WERI-Rb-1 (cell line): Measurements from ENCODE around the gene VGLL4.
A peak's percentile ranks its signal among the peaks of the same experiment; 100 is the strongest.

Experiments used
- DNase-seq: peaks from one replicate; pipeline ENCODE4 v3.0.0-alpha.2; 2020
- H3K27ac ChIP-seq: fragments of 250-450 bp; sonication (Bioruptor Pico); 2 replicates; pipeline ENCODE4 v1.5.1; 2020; ENCODE audit warnings: mild to moderate bottlenecking, moderate library complexity
- H3K27me3 ChIP-seq: fragments of 250-450 bp; sonication (Bioruptor Pico); 2 replicates; pipeline ENCODE4 v1.5.1; 2021; ENCODE audit warnings: mild to moderate bottlenecking, low read depth, moderate library complexity; ENCODE audit not compliant: insufficient read depth, severe bottlenecking
- H3K36me3 ChIP-seq: fragments of 250-450 bp; sonication (Bioruptor Pico); 2 replicates; pipeline ENCODE4 v1.5.1; 2020; ENCODE audit warnings: mild to moderate bottlenecking, moderate library complexity
- H3K4me3 ChIP-seq: 2 replicates; pipeline ENCODE4 v1.5.1; 2011; ENCODE audit warnings: low read depth, mild to moderate bottlenecking, control low read depth, low read length
- H3K9me3 ChIP-seq: fragments of 250-450 bp; sonication (Bioruptor Pico); 2 replicates; pipeline ENCODE4 v1.5.1; 2021; ENCODE audit warnings: mild to moderate bottlenecking, moderate library complexity; ENCODE audit not compliant: severe bottlenecking
- TF ChIP-seq, protein P1 (sequence below): IDR thresholded peaks from 2 replicates; pipeline ENCODE4 v1.5.1; 2011; ENCODE audit warnings: low read depth, mild to moderate bottlenecking, control low read depth, inconsistent platforms, low read length

VGLL4 gene

DNA sequence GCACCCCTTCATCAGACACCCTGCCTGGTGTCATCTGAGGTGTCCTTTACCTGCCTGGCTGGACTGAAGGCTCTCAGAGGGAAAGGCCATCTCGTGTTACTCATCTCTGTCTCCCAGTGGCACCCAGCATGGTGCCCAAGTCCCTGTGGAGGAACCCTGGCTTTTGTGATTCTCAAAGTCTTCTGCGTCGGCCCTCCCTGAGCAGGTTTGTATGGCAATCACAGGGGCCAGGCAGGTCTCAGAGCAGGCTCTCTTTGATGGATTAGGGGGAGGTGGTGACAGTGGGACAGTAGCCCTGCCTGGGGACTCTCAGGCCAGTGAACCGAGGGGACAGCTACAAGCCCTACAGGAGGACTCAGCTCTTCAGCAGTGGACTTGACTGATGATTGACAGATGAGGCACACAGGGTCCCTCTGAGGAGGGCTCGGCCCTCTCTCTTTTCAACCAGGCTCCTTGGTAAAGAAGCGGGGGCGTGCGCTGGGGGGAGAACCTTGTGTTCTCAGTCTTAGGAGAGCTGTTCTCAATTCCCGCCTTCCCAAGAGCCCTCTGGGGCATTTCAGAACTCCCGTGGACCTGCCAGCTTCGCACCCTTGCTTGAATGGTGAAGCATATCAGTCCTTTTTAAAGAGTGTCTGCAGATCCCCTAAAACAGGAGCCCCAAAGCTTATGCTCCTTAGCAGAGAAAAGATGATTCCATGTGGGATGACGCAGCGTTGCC is 108.3 kb downstream of the VGLL4 start:
- Histone ChIP-seq H3K27me3 (no peaks in the 10 kb centered on the region), H3K27ac (no peak overlapping the region), H3K9me3 (no peaks in the 10 kb centered on the region), H3K36me3 (no peaks in the 10 kb centered on the region), H3K4me3 (no peak overlapping the region)
- no peak for DNase-seq
- TF ChIP-seq, protein P1, sequence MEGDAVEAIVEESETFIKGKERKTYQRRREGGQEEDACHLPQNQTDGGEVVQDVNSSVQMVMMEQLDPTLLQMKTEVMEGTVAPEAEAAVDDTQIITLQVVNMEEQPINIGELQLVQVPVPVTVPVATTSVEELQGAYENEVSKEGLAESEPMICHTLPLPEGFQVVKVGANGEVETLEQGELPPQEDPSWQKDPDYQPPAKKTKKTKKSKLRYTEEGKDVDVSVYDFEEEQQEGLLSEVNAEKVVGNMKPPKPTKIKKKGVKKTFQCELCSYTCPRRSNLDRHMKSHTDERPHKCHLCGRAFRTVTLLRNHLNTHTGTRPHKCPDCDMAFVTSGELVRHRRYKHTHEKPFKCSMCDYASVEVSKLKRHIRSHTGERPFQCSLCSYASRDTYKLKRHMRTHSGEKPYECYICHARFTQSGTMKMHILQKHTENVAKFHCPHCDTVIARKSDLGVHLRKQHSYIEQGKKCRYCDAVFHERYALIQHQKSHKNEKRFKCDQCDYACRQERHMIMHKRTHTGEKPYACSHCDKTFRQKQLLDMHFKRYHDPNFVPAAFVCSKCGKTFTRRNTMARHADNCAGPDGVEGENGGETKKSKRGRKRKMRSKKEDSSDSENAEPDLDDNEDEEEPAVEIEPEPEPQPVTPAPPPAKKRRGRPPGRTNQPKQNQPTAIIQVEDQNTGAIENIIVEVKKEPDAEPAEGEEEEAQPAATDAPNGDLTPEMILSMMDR = no peak

- H3K9me3 ChIP-seq = no peaks in the 10 kb centered on the region
- no peak overlapping the region for H3K4me3 ChIP-seq
- no peak overlapping the region for H3K27ac ChIP-seq
- TF ChIP-seq, protein P1 = no peak
- no peaks in the 10 kb centered on the region for H3K36me3 ChIP-seq
- no peaks in the 10 kb centered on the region for H3K27me3 ChIP-seq
- DNase-seq = no peak
Measured at GRCh38 chr3:11534793-11535101, 109.0 kb downstream of the VGLL4 start.

DNA sequence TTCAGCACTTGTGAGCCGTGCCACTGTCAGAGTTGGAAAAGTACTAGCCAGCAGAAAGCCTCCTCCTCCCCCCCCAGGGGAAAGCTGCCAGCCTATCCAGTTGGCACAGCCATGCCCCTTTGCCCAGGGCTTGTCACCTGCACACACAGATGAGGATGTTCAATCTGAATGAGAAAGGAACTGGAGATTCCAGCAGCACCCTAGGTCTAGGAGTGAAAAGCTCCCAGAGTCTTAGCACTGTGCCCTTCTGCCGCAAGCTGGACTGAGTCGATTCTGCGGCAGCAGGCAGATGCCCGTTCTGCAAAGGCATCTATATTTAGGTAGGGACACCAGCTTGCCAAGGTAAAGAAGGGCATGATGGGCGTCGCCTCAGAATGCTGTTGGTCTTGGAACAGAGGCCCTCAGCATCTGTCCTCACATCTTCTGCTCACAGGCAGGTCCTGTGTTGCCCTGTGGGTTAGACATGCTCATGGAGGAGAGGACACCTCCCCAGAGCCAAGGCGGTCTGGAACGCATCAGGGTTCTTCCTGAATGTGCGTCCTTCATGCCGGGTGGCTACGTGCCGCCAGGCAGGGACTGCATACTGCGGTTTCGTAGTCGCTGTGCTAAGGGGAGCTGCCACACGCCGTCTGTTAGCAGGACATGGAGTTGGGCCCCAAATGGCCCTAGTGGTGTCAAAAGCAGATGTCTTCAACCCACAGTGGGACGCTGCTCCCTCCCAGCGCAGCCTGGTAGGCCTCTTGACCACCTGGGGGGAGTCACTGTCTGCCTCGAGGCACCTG is 109.5 kb downstream of the VGLL4 start:
- TF ChIP-seq, protein P1 = no peak
- no peaks in the 10 kb centered on the region for H3K9me3 ChIP-seq
- H3K27ac ChIP-seq = no peak overlapping the region
- no peak overlapping the region for H3K4me3 ChIP-seq
- H3K27me3 ChIP-seq = no peaks in the 10 kb centered on the region
- DNase-seq = no peak
- H3K36me3 ChIP-seq = no peaks in the 10 kb centered on the region

DNA sequence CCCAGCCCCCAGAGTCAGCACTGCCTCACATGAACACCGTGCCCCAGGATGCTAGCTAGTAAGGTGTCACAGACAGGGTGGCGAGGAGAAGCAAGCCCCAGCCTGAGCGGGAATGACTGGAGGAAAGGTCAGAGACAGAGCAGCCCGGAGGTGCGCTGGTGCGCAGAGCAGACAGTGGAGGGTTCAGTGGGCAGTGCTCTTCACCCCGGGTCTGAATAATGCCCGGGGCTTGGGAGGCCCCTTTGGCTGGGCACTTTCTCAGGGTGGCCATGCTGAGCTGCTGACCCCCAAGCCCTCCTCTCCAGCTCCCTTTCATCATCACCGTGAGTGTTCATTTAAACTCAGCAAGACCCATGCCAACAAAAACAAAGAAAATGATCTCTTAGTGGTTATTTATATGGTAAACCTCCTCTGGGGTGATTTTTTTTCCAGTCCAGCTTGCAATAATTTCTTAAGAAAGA is 110.8 kb downstream of the VGLL4 start:
- no peak for DNase-seq
- Histone ChIP-seq H3K9me3 (no peaks in the 10 kb centered on the region), H3K27ac (no peak overlapping the region), H3K4me3 (no peak overlapping the region), H3K36me3 (no peaks in the 10 kb centered on the region; the same call in 1 of the 2 replicates), H3K27me3 (no peaks in the 10 kb centered on the region)
- TF ChIP-seq, protein P1 = no peak

DNA sequence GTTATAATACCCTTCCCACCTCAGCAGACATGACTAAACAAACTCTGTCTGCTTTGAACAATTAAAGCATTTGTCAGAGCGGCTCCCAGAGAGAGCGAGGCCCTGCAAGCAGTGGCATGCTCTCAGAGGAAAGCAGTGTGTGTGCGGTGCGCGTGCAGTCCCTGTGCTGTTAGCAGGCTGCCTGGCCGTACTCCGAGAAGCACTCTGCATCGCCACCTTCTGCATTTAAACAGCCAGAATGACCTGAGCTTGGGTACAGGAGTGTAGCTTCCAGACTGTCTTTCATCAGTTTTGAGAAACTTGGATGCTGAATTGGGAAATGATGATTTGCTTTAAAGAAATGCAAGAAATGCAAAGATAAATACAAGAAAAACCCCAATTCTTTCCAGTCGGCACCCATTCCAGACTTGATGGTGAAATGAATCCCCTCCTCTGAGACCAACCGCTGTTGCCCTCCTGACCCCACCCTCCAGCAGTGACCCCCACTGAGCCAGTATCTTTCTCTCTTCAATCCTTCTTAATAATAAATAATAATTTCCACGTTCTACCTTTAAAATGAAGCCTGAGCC is 113.5 kb downstream of the VGLL4 start:
- H3K27ac ChIP-seq = no peak overlapping the region
- TF ChIP-seq, protein P1 = 0 out of 2 replicates have a peak, but pooled peaks have one; percentile 14

More for the DNA sequence above, 113.5 kb downstream of the VGLL4 start:
- no peak for DNase-seq
- Histone ChIP-seq H3K27me3 (no peaks in the 10 kb centered on the region), H3K36me3 (no peaks in the 10 kb centered on the region; the same call in 1 of the 2 replicates), H3K4me3 (no peak overlapping the region), H3K9me3 (no peaks in the 10 kb centered on the region)
